Measurements from ENCODE around the gene CREB5. TPM values are rescaled to one million over a fixed set of nuclear protein-coding genes. Genes with fewer than 3 reads are reported as not detected.
"Not testable (repeated sequence)": the region's sequence is repeated elsewhere in the genome, so short reads cannot be mapped to it uniquely, and the experiment has no call there.

Gene CREB5
- total RNA-seq, 1 donor from 2014 or later = 10.3 TPM

DNA sequence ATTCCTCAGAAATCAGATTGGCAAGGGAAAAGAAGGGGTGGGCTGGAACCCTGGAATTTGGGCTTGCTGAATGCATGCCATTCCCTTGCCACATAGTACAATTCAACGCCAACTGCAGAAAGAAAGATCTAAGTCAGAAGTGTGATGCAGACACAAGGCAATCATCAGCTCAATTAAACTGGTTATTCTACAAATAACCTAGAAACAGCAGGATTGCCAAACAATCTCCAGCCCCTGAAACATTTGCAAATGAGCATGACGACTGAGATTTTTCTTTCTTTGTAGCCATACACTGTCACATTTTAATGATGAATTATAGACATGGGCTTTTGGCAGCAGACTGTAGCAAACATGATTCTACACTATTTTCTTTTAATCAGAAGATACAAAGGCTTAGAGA is 16.5 kb upstream of the CREB5 start:
- DNase-seq = no peak
- intact Hi-C loops (cut with DNase I) = no loop called here
- no peak for ATAC-seq

DNA sequence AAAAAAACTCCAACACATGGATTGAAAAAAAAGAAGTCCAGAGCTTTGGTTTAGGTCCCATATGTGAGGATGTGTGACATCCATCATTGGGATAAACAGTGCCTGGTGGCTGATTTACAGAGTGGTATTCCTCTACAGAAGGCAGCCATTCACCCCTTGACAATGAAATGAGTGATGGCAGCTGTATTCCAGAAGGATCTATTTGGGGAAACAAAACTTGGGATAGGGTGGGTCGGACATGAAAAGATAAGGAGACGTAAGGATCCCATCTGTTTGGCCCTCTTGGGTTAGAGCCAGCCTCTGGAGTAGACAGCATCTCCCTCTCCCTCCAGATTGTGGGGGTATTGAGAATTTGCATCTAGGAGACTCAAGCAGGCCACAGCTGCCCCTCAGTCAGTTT is 15.2 kb upstream of the CREB5 start:
- intact Hi-C loops (cut with DNase I) = no loop called here
- Histone ChIP-seq H3K4me1 (no peaks in the 10 kb centered on the region), H3K9me3 (no peaks in the 10 kb centered on the region), H3K36me3 (no peaks in the 10 kb centered on the region), H3K4me3 (no peak overlapping the region), H3K27ac (no peak overlapping the region), H3K27me3 (ENCODE audit: low read depth) (no peaks in the 10 kb centered on the region)
- ATAC-seq (no peak), DNase-seq (no peak)
- TF ChIP-seq, protein P1, sequence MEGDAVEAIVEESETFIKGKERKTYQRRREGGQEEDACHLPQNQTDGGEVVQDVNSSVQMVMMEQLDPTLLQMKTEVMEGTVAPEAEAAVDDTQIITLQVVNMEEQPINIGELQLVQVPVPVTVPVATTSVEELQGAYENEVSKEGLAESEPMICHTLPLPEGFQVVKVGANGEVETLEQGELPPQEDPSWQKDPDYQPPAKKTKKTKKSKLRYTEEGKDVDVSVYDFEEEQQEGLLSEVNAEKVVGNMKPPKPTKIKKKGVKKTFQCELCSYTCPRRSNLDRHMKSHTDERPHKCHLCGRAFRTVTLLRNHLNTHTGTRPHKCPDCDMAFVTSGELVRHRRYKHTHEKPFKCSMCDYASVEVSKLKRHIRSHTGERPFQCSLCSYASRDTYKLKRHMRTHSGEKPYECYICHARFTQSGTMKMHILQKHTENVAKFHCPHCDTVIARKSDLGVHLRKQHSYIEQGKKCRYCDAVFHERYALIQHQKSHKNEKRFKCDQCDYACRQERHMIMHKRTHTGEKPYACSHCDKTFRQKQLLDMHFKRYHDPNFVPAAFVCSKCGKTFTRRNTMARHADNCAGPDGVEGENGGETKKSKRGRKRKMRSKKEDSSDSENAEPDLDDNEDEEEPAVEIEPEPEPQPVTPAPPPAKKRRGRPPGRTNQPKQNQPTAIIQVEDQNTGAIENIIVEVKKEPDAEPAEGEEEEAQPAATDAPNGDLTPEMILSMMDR (IDR thresholded peaks at IDR 0.05) = no peak

More for the DNA sequence above, 16.5 kb upstream of the CREB5 start:
- Histone ChIP-seq H3K4me1 (no peaks in the 10 kb centered on the region), H3K4me3 (no peak overlapping the region), H3K36me3 (no peaks in the 10 kb centered on the region), H3K27me3 (ENCODE audit: low read depth) (no peaks in the 10 kb centered on the region), H3K27ac (no peak overlapping the region), H3K9me3 (no peaks in the 10 kb centered on the region)
- TF ChIP-seq, protein P1 (IDR thresholded peaks at IDR 0.05) = no peak

DNA sequence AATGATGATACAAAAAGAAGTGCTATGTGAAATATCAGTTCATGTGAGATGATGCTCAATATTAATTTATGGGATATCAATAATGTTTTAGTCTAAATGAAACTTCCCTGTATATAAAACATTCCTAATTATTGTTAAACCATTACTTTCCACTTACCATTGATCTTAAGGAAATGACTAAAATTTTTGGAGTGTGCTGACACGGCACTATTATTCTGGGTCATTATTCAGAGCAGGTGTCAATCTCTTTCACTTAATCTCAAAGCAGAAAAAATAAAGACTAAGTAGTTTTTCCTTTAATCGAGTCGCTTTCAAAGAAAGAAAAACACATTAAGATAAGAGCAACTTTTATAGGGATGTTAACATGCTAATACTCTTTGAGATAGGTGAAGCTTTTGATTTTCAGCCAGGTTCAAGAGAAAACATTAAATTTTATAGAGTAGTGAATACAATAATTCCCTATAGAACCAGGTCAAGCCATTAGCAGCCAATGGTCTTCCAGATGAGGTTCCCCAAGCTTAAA is 11.4 kb upstream of the CREB5 start:
- no peak for DNase-seq
- Histone ChIP-seq H3K4me1 (no peaks in the 10 kb centered on the region), H3K36me3 (no peaks in the 10 kb centered on the region), H3K27me3 (ENCODE audit: low read depth) (no peaks in the 10 kb centered on the region), H3K27ac (no peak overlapping the region), H3K4me3 (no peak overlapping the region), H3K9me3 (no peaks in the 10 kb centered on the region)
- TF ChIP-seq, protein P1 (IDR thresholded peaks at IDR 0.05) = no peak
- no peak for ATAC-seq
- intact Hi-C loops (cut with DNase I) = no loop called here

DNA sequence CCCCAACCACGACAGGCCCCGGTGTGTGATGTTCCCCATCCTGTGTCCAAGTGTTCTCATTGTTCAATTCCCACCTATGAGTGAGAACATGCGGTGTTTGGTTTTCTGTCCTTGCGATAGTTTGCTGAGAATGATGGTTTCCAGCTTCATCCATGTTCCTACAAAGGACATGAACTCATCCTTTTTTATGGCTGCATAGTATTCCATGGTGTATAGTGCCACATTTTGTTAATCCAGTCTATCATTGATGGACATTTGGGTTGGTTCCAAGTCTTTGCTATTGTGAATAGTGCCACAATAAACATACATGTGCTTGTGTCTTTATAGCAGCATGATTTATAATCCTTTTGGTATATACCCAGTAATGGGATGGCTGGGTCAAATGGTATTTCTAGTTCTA is 10.8 kb upstream of the CREB5 start:
- DNase-seq; H3K4me3 ChIP-seq; H3K9me3 ChIP-seq; ATAC-seq; intact Hi-C loops (cut with DNase I); H3K27me3 ChIP-seq (ENCODE audit: low read depth); H3K4me1 ChIP-seq; H3K36me3 ChIP-seq; H3K27ac ChIP-seq: not testable (repeated sequence)

DNA sequence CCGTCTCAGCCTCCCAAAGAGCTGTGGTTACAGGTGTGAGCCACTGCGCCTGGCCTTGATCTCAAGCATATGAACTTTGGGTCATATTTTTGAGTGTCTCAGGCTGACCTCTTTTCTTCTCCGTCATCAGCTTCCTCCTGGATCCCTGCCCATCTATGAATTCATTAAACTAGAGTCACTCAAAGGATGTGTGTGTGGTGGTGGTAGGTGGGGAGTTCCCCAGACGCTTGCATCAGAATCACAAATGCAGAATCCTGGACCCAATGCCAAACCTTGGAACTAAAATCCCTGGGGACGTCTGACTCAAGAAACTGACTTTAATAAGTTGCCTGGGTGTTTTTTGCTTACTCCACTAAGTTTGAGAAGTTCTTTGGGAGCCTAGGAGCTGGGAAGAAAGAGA is 6.7 kb upstream of the CREB5 start:
- Histone ChIP-seq H3K4me3 (no peak overlapping the region), H3K4me1 (peaks cover 15% of the 10 kb centered on the region), H3K36me3 (no peaks in the 10 kb centered on the region), H3K9me3 (no peaks in the 10 kb centered on the region), H3K27me3 (ENCODE audit: low read depth) (peaks cover 14% of the 10 kb centered on the region), H3K27ac (no peak overlapping the region)
- intact Hi-C loops (cut with DNase I) = no loop called here
- ATAC-seq (no peak), DNase-seq (no peak)
- TF ChIP-seq, protein P1 (IDR thresholded peaks at IDR 0.05) = no peak

DNA sequence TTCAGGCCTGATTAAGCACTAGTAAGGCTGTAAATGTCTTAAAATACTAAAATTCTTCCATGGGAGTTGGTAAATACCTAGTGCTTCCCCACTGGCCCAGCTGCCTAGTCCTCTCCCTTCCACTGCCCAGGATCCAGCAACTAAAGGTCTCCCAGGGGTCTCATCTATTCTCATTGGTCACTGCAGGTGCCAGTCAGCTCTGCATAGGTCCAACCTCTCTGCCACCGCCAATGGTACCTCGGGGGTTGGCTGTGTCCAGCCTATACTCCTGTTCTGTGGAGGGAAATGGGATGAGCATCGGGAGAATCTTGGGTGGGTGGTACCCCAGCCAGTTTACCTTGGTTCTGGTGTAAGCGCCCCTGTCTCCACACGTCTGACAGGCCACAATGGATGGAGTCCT is 6.1 kb upstream of the CREB5 start:
- no peaks in the 10 kb centered on the region for H3K36me3 ChIP-seq
- TF ChIP-seq, protein P1 (IDR thresholded peaks at IDR 0.05) = no peak
- no peak overlapping the region for H3K27ac ChIP-seq
- peaks cover 20% of the 10 kb centered on the region for H3K27me3 ChIP-seq (ENCODE audit: low read depth)
- H3K9me3 ChIP-seq = no peaks in the 10 kb centered on the region
- peaks cover 20% of the 10 kb centered on the region for H3K4me1 ChIP-seq
- intact Hi-C loops (cut with DNase I) = no loop called here
- DNase-seq (no peak), ATAC-seq (no peak)
- H3K4me3 ChIP-seq = no peak overlapping the region

All from lower lobe of right lung (tissue), 2 donors.